Breast epithelium (tissue), 4 donors: Measurements from ENCODE around the gene RALGPS2. TPM values are rescaled to one million over a fixed set of nuclear protein-coding genes. Genes with fewer than 3 reads are reported as not detected.

Experiments
- DNase-seq, 2 donors: peaks; one replicate each; pipeline ENCODE4 v3.0.0-alpha.2; 2019; ENCODE audit warnings: low spot score in 2 of 2
- H3K27ac ChIP-seq, 2 donors: fragments of 200-600 bp; sonication (generic) in 1 of 2; one replicate each; pipeline ENCODE4 v1.5.1; 2016 to 2019; ENCODE audit warnings: mild to moderate bottlenecking in 1 of 2
- H3K27me3 ChIP-seq, 2 donors: fragments of 200-600 bp; sonication (generic) in 1 of 2; one replicate each; pipeline versions ENCODE4 v1.5.1 to v1.6.0; 2017 to 2019; ENCODE audit warnings: control low read depth in 1 of 2, mild to moderate bottlenecking in 1 of 2
- H3K36me3 ChIP-seq: fragments of 200-600 bp; one replicate; pipeline ENCODE4 v1.5.1; 2019
- H3K4me1 ChIP-seq, 2 donors: fragments of 200-600 bp; sonication (generic); one replicate each; pipeline ENCODE4 v1.5.1; 2016 to 2019; ENCODE audit warnings: control low read depth in 1 of 2
- H3K4me3 ChIP-seq, 3 donors: fragments of 200-600 bp; sonication (generic); 1 replicate in 2 of 3; 2 replicates in 1 of 3; pipeline ENCODE4 v1.5.1; 2016 to 2019; ENCODE audit warnings: mild to moderate bottlenecking in 3 of 3, moderate library complexity in 2 of 3
- H3K9me3 ChIP-seq, 2 donors: fragments of 200-600 bp; sonication (generic) in 1 of 2; one replicate each; pipeline ENCODE4 v1.5.1; 2016 to 2019; ENCODE audit warnings: control low read depth in 1 of 2
- CTCF ChIP-seq, 3 donors: fragments of 450-650 bp; IDR thresholded peaks; one replicate each; pipeline ENCODE4 v1.5.1; 2016 to 2017; ENCODE audit warnings: antibody characterized with exemption in 3 of 3, mild to moderate bottlenecking in 3 of 3, moderate library complexity in 3 of 3
- POLR2A ChIP-seq: fragments of 450-650 bp; IDR thresholded peaks from one replicate; pipeline ENCODE4 v1.6.1; 2016; ENCODE audit warnings: antibody characterized with exemption, mild to moderate bottlenecking, moderate library complexity
- POLR2AphosphoS5 ChIP-seq, 3 donors: sonication (generic); formaldehyde crosslinking; IDR thresholded peaks; one replicate each; pipeline ENCODE4 v1.6.1; 2017; ENCODE audit warnings: antibody characterized with exemption in 3 of 3
- intact Hi-C: fragments of 100-400 bp; cut with DNase I; formaldehyde crosslinking; loops from one replicate; pipeline ENCODE4 v1.15.1; 2023; ENCODE audit warnings: low total_unique reads
- total RNA-seq, 3 donors: library from RNA; depleted of rRNA; stranded (reverse); fragments of >200 nt; gene quantifications; one replicate each; pipeline ENCODE4 v1.1.0, GENCODE V29; 2016

RALGPS2 gene
- total RNA-seq, 3 donors from 2014 or later: 4.8 to 45.2 (median 43.3) TPM

- H3K27me3 ChIP-seq: no peaks in the 10 kb centered on the region
- no peak overlapping the region for H3K27ac ChIP-seq
- H3K9me3 ChIP-seq: no peaks in the 10 kb centered on the region
- intact Hi-C loops: loop anchor here (5.0 kb wide), 1 partner anchor 867 kb away; no protein-coding TSS in a partner anchor
- no peaks in the 10 kb centered on the region for H3K4me1 ChIP-seq
- DNase-seq: no peak
- TF ChIP-seq CTCF (IDR thresholded peaks at IDR 0.05) (no peak), POLR2A (no peak), POLR2AphosphoS5 (IDR thresholded peaks at IDR 0.05) (no peak)
- H3K4me3 ChIP-seq: no peak overlapping the region
- no peaks in the 10 kb centered on the region for H3K36me3 ChIP-seq
Observed at GRCh38 chr1:178690496-178690895, 34.5 kb upstream of the RALGPS2 start.

- intact Hi-C loops: loop anchor here (5.0 kb wide), 1 partner anchor 865 kb away; no protein-coding TSS in a partner anchor
- no peaks in the 10 kb centered on the region for H3K27me3 ChIP-seq
- no peak for DNase-seq
- H3K4me3 ChIP-seq: no peak overlapping the region
- TF ChIP-seq POLR2A (no peak), POLR2AphosphoS5 (IDR thresholded peaks at IDR 0.05) (no peak), CTCF (IDR thresholded peaks at IDR 0.05) (no peak)
- no peaks in the 10 kb centered on the region for H3K9me3 ChIP-seq
- no peaks in the 10 kb centered on the region for H3K4me1 ChIP-seq
- no peak overlapping the region for H3K27ac ChIP-seq
- no peaks in the 10 kb centered on the region for H3K36me3 ChIP-seq
Observed at GRCh38 chr1:178692564-178693327, 32.3 kb upstream of the RALGPS2 start.

GRCh38 chr1:178693366-178693765, 31.7 kb upstream of the RALGPS2 start:
- Histone ChIP-seq H3K9me3 (no peaks in the 10 kb centered on the region), H3K27ac (no peak overlapping the region), H3K27me3 (no peaks in the 10 kb centered on the region), H3K4me1 (no peaks in the 10 kb centered on the region), H3K4me3 (no peak overlapping the region), H3K36me3 (no peaks in the 10 kb centered on the region)
- intact Hi-C loops: loop anchor here (5.0 kb wide), 1 partner anchor 864 kb away; no protein-coding TSS in a partner anchor
- no peak for DNase-seq
- TF ChIP-seq CTCF (IDR thresholded peaks at IDR 0.05) (no peak), POLR2AphosphoS5 (IDR thresholded peaks at IDR 0.05) (no peak), POLR2A (no peak)

GRCh38 chr1:178694923-178695525, 30.0 kb upstream of the RALGPS2 start:
- no peaks in the 10 kb centered on the region for H3K36me3 ChIP-seq
- DNase-seq: no peak
- H3K9me3 ChIP-seq: no peaks in the 10 kb centered on the region
- intact Hi-C loops: loop anchor here (5.0 kb wide), 1 partner anchor 862 kb away; no protein-coding TSS in a partner anchor
- H3K27ac ChIP-seq: no peak overlapping the region
- no peaks in the 10 kb centered on the region for H3K4me1 ChIP-seq
- H3K27me3 ChIP-seq: no peaks in the 10 kb centered on the region
- no peak overlapping the region for H3K4me3 ChIP-seq
- no peak for TF ChIP-seq CTCF (IDR thresholded peaks at IDR 0.05)
- no peak for TF ChIP-seq POLR2AphosphoS5 (IDR thresholded peaks at IDR 0.05)
- no peak for TF ChIP-seq POLR2A

- H3K36me3 ChIP-seq: no peaks in the 10 kb centered on the region
- no peaks in the 10 kb centered on the region for H3K27me3 ChIP-seq
- DNase-seq: no peak
- no peaks in the 10 kb centered on the region for H3K4me1 ChIP-seq
- no peak for TF ChIP-seq POLR2A
- TF ChIP-seq POLR2AphosphoS5 (IDR thresholded peaks at IDR 0.05): no peak
- no peak for TF ChIP-seq CTCF (IDR thresholded peaks at IDR 0.05)
- no peaks in the 10 kb centered on the region for H3K9me3 ChIP-seq
- no peak overlapping the region for H3K27ac ChIP-seq
- intact Hi-C loops: no loop called here
- H3K4me3 ChIP-seq: no peak overlapping the region
Observed at GRCh38 chr1:178702146-178702545, 22.9 kb upstream of the RALGPS2 start.
